GM19193 (cell line): Measurements from ENCODE around the gene NOX3.

Experiments
- POLR2A ChIP-seq: IDR thresholded peaks from 4 replicates; pipeline ENCODE4 v1.6.1; 2011; ENCODE audit not compliant: insufficient read depth, insufficient read length; ENCODE audit errors: extremely low read depth

The NOX3 gene

DNA sequence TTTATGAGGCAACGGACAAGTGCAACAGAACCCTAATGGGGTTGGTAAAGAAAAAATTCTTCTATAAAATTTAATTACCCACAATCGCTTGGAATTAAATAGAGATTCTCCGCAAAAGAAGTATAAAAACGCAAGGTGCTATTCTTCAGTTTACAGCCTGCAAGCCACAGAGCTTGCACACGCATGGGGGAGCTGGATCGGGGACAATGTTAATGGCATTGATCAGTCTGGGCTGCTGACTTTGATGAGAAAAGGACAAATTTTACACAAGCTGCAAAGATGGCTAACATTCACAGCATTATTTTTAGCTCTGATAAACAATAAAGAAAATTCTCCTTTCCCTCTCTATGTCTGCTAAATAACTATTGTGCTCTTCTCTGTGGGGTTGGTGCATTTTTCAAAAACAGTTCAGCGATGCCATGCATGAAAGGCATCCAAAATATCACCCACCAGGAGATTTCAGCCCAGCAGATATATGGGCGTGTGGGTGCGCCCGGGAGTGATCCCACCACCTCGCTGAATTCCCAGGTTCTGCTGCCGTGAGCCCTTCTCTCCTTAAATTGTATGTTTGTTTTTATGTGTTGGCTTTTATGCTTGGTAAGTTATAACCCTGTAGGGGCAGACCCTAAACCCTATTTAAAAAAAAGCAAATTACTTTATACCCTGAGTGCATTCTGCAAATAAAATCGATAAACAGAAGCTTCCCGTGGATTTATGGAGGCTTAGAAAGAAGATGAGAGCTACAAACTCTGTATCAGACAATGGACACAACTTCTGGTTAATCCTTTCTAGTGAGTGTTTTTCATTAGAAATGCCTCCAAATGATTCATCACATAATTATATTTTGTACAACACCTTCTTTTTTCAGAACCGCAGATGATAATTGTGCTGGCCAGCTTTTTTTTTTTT lies 55.6 kb downstream of the NOX3 start:
- TF ChIP-seq POLR2A, result no peak

DNA sequence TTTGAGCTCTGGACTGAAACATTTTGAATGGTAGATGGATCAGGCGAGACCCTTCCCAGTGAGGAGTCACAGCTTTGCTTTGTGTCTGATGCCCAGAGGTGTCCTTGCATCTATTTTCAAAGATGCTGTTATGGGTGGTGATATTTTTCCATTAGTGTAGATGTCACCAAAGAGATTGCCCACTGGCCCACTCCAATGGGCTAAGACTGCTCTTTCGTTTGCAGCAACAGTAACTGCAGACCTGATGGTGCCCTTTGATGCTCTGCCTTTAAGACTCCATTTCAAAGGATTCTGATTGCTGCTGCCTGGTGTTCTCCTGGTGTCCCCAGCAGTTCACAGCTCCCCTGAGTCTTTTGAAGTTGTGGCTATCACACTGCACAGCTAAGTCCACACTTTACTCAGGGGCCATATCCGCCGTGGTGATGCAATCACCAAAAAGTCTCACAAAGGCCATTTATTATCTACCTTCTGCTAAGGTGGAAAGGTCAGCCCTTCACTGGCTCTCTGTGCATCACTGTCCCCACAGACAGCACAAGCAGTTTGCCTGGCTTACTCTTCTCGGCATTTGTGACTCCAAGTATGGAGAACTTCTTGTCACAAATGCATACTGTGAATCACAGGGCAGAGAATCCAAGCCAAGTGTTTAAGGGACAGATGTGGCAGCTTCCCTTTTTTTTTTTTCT lies 56.4 kb downstream of the NOX3 start:
- TF ChIP-seq POLR2A, result no peak

DNA sequence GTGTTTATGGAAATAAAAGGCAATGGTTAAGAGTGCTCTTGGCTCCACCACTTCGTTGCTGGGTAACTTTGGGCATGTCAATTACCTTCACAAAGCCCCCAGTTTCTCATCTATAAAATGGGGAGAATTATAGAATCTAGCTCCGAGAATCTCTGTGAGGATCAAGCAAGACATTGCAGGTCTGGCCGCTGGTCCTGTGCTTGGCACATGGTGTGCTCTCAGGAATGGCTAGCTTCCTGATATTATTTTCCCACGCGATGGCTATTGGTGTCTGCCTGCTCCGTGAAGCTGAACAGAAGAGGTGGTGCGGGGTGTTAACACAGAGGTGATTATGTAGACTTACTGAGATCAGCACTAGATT lies 57.0 kb downstream of the NOX3 start:
- TF ChIP-seq POLR2A, result no peak

DNA sequence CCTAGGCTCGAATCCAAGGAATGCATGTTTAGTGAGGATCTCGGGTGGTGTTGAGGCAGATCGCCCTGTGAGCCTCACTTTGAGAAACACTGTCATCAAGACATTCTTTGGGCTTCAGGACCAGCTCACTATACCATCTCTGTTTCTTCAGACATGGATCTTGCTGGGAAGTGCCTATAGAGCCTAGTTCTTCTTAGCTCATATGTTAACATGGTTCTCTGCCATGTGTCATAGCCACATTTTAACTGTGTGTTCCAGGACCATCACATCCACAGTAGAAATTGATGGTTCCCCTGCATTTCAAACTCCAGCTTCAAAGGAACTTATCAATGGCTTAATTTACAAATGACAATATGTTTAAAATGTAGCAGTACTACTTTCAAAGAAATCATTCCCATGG lies 57.4 kb downstream of the NOX3 start:
- no peak for TF ChIP-seq POLR2A

DNA sequence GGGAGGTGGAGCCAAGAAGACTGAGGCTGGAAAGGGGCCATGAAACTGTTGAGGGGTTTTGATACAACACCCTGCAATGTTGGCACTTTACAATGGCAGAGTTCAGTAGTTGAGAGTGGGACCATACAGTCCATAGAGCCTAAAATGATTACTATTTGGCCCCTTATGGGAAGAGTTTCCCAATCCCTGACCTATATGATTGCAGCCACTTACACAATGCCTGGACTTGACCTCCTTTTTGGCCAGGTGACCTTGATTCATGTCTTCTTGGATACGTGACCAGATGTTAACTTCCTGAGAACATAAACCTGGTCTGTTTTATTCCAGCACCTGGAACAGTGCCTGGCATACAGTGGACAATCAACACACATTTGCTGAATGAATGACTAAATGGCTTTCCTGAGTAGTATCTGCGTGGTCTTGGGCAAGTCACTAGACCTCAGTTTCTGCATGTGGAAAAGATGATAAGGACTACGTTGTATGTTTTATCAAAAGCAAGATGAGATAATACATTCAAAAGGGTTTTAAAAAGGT lies 58.4 kb downstream of the NOX3 start:
- TF ChIP-seq POLR2A, result no peak

DNA sequence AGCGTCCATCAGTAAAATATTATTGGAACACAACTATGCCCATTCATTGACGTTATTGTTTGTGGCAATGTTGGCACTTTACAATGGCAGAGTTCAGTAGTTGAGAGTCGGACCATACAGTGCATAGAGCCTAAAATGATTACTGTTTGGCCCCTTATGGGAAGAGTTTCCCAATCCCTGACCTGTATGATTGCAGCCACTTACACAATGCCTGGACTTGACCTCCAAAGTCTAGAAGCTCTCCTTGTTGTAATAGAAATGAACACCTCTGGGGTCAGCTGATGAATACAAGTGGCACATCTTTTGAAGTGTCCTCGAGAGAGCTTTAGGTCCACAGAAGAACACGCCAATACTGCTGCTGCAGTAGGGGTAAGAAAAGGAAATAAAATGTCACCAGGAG lies 59.0 kb downstream of the NOX3 start:
- TF ChIP-seq POLR2A, result no peak

DNA sequence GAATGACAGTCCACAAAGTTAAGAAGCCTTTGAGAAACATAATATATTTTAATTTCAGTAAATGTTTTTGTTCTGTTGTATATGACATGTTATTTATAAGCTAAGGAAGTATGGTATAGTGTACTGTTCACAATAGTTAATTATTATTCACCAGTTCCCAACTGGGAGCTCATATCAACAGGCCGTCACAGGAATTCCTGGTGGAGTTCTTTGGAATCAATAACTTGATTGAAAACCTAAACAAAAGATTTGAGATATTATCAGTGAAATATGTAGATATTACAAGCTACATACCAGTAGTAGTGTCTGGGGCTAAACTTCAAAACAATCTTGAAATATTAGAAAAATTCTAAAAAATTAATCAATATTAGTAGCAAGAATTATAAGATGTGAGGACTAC lies 60.3 kb downstream of the NOX3 start:
- TF ChIP-seq POLR2A, result no peak

DNA sequence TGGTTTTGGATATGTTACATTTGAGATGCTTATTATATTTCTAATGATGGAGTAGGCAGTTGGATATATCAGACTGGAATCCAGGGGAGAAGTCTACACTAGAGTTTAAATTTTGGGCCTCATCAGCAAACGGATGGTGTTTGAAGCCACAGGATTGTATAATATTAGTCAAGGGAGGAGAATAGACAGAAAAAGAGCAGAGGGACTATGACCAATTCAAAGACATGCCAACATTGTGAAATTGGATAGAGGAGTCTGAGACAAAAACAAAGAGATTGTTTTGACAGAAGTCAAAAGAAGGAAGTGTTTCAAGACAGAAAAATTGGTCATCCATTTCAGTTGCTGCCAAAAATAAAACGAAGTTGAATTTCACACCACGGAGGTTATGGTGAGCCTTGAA lies 66.5 kb downstream of the NOX3 start:
- no peak for TF ChIP-seq POLR2A

DNA sequence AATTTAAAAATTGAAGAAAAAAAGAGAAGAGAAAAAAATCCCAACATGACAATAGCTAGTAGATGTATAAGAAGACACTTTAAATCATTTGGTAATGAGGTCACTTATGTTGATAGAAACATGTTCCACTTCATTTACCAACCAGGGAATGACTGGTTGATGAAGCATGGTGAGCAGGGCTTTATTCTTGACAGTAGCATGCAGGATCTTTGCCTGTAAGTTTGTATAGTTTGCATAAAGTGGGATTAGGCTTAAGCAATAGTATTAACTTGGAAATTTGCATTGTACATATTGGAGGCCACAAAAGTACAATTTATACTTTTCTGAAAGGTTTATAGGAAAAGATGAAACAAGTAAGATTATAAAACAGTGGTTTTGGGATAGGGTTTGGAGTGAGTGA lies 67.0 kb downstream of the NOX3 start:
- TF ChIP-seq POLR2A, result no peak

DNA sequence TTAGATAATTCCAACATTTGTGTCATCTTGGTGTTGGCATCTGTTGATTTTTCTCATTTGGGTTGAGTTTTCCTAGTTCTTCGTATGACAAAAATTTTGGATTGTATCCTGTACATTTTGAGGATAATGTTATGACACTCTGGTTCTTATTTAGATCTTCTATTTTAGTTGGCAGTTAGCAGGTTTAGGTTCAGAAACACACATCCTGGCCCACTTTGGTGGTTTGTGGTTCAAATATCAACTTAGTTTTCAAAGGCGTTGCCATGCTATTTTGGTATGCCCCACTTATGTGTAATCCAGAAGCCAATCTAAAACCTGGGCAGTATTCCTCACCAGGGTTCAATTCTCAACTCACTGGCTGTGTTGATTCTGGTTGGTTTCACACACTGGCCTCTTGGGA lies 68.2 kb downstream of the NOX3 start:
- TF ChIP-seq POLR2A, result no peak

DNA sequence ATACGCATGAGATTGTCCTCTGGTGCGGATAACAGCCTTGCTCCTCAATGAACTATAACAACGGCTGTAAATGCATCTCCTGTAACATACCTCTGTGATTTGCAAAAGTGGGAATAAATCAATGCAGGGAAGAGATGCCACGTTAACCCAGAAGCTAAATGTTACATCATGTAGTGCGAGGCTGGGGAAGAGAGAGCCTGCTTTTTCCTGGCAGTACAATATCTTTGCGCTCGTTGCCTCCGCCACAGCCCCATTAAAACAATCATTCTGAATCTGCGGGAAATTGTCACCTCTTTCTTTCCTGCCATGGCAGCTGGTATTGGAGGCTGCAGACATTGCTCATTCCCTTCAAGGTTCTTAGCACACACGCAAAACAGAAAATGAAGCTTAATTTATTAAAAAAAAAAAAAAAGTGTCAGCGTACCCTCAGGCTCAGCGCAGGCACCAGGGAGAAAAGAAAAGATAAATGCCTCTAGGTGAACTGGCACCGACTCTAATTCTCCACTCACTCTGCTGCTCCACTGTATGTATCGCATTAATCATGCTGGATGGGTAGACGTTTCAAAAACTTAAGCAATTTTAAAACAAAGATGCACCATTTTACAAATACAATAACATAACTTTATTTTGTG lies 71.2 kb downstream of the NOX3 start:
- no peak for TF ChIP-seq POLR2A

DNA sequence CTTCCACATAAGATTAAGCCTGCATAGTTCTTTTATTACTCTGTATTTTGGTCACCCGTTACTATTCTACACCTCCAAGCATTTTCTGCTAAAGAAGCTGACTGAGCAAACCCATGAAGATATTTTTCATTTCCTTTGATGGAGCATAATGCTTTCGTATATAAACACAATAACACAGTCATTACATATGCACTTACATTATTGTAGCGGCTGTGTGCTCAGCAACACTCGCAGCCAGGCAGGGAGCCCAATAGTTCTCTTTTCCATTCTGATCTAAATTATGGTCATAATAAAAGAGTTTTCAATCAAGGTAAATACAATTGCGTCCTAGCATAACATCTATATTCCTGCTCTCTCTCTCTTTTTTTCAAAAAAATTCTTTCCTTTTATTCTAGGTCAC lies 71.7 kb downstream of the NOX3 start:
- no peak for TF ChIP-seq POLR2A

DNA sequence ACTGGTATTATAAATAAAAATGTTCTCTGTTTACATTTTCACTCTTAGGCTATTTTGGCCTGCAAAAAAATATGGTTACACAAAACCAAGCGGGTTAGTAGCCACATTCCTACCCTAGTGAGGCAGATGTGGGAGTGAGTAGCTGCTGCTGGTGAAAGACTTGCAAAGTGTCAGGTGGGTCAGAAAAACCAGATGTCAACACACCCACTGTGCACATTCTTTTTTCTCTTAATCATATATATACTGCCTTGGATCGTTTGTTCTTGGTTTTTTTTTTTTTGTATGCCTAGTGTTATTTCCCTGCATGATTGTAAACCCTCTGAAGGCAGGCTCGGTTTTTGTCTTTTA lies 73.3 kb downstream of the NOX3 start:
- TF ChIP-seq POLR2A, result no peak

DNA sequence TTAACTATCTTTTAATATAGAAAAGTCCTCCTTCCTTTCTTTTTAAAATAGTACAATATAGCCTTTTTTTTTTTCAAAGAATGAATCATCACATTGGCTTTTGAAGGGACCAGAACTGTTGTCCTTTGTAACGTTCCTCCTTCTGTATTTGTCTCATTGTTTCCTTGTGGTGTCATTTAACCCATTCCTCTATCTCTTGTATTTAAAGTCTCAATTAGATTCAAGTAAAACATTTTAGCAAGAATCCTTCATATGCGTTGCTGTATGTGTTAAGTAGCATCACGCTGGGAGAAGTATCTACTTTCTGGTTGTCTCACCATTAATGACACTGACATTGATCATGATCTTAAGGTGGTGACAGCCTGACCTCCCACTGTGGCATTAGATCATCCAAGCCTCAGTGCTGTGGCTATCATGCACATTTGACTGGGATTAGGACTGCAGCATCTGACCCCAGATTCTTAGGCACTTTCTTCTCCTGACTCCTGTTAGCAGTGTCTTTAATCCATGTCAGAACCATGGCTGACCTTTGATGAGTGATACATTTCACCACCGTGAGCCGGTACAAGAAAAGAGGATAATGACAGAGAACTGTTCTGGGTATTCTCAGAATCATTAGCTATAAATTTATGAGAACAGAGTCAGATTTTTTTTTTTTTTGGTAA lies 73.8 kb downstream of the NOX3 start:
- no peak for TF ChIP-seq POLR2A
